ENCODE results near the gene REM2.

DNA sequence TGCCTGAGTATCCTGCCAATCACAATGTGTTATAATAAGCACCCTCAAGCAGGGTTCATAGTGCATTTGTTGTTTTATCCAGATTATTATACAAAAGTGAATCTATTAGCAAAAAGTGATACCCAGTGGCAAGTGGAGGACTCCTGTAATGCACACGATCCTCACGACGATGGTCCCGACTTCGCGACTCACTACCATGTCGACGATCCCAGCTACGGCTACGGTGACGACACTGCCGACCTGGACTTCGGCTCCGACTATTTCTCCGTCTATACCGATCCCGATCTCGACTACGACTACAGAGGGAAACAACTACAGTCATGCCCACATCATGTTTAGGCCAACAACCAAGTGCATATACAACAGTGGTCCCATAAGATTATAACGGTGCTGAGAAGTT, 23.1 kb downstream of the REM2 start:
- TF ChIP-seq POLR2A (IDR thresholded peaks at IDR 0.05; ENCODE audit: borderline replicate concordance, extremely low read depth, insufficient read depth, insufficient read length), result no peak
- no peak for TF ChIP-seq EZH2 (IDR thresholded peaks at IDR 0.05)
- TF ChIP-seq, protein P1, sequence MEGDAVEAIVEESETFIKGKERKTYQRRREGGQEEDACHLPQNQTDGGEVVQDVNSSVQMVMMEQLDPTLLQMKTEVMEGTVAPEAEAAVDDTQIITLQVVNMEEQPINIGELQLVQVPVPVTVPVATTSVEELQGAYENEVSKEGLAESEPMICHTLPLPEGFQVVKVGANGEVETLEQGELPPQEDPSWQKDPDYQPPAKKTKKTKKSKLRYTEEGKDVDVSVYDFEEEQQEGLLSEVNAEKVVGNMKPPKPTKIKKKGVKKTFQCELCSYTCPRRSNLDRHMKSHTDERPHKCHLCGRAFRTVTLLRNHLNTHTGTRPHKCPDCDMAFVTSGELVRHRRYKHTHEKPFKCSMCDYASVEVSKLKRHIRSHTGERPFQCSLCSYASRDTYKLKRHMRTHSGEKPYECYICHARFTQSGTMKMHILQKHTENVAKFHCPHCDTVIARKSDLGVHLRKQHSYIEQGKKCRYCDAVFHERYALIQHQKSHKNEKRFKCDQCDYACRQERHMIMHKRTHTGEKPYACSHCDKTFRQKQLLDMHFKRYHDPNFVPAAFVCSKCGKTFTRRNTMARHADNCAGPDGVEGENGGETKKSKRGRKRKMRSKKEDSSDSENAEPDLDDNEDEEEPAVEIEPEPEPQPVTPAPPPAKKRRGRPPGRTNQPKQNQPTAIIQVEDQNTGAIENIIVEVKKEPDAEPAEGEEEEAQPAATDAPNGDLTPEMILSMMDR (IDR thresholded peaks at IDR 0.05 in 2 of 3, conservative IDR thresholded peaks at IDR 0.05 in 1 of 3; ENCODE audit: borderline replicate concordance in 1 of 3, insufficient read depth in 1 of 3, low read depth in 2 of 3, low read length in 2 of 3), result no peak
- no peak for TF ChIP-seq ZNF274 (IDR thresholded peaks at IDR 0.05; ENCODE audit: low read depth, low read length)

Data from HCT116 (cell line).